Tibial nerve (tissue), 4 donors: ENCODE data around the gene ANXA9. TPM values are rescaled to one million over a fixed set of nuclear protein-coding genes. Genes with fewer than 3 reads are reported as not detected.
A peak's percentile ranks its signal among the peaks of the same experiment; 100 is the strongest.

Experiments
- DNase-seq, 2 donors: peaks; one replicate each; pipeline ENCODE4 v3.0.0-alpha.2; 2019; ENCODE audit warnings: low spot score in 2 of 2
- H3K27ac ChIP-seq, 4 donors: fragments of 200-600 bp; sonication (generic) in 3 of 4; one replicate each; pipeline ENCODE4 v1.5.1; 2017 to 2019; ENCODE audit warnings: mild to moderate bottlenecking in 1 of 4
- H3K27me3 ChIP-seq, 2 donors: fragments of 200-600 bp; sonication (generic) in 1 of 2; one replicate each; pipeline versions ENCODE4 v1.5.1 to v1.6.0; 2017 to 2019
- H3K36me3 ChIP-seq, 3 donors: fragments of 200-600 bp; sonication (generic); one replicate each; pipeline ENCODE4 v1.5.1; 2018 to 2019
- H3K4me1 ChIP-seq, 4 donors: fragments of 200-600 bp; sonication (generic) in 3 of 4; one replicate each; pipeline ENCODE4 v1.5.1; 2017 to 2019
- H3K4me3 ChIP-seq, 4 donors: fragments of 200-600 bp; sonication (generic) in 3 of 4; one replicate each; pipeline ENCODE4 v1.5.1; 2017 to 2019; ENCODE audit warnings: mild to moderate bottlenecking in 1 of 4, moderate library complexity in 1 of 4
- H3K9me3 ChIP-seq, 4 donors: fragments of 200-600 bp; sonication (generic) in 3 of 4; one replicate each; pipeline ENCODE4 v1.5.1; 2017 to 2019
- EP300 ChIP-seq, 2 donors: sonication (generic); formaldehyde crosslinking; IDR thresholded peaks; one replicate each; pipeline ENCODE4 v1.6.1; 2017; ENCODE audit warnings: antibody characterized with exemption in 2 of 2, mild to moderate bottlenecking in 1 of 2
- POLR2A ChIP-seq, 2 donors: fragments of 450-650 bp; IDR thresholded peaks; one replicate each; pipeline ENCODE4 v1.6.1; 2017; ENCODE audit warnings: antibody characterized with exemption in 2 of 2, mild to moderate bottlenecking in 2 of 2, moderate library complexity in 2 of 2
- WGBS, 2 donors: methylation state at CpG; one replicate each; pipeline ENCODE4 v1.1.5; 2018; 5-methylcytosine and 5-hydroxymethylcytosine counted together
- total RNA-seq, 4 donors: library from RNA; depleted of rRNA; stranded (reverse); fragments of >200 nt; gene quantifications; one replicate each; pipeline ENCODE4 v1.1.0, GENCODE V29; 2016
- TF ChIP-seq, protein P1 (sequence below), 5 experiments: fragments of 200-600 bp in 3 of 5; fragments of 450-650 bp in 2 of 5; sonication (generic) in 3 of 5; IDR thresholded peaks; one replicate each; pipeline ENCODE4 v1.5.1; 2016 to 2019; ENCODE audit warnings: antibody characterized with exemption in 5 of 5, mild to moderate bottlenecking in 3 of 5, moderate library complexity in 2 of 5

The ANXA9 gene
- total RNA-seq, 4 donors from 2014 or later: 2.1 to 12.2 (median 7.8) TPM

DNA sequence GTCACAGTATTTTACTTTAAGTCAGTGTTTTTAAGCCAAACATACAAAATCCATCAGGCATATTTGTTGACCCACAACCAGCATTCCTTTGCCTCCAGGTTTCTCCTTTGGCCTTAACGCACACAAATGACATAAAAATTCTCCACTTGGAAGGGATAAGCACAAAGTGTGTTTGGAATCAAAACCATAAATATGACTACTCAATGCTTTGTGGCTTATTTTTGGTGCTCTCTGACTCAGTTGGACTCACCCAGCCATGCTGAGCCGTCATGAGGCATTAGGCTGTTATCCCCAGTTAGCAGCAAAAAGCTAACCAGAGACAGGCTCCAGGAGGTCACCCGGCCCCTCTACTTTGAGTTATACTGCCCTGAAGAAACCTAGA lies 27.1 kb downstream of the ANXA9 start:
- Histone ChIP-seq H3K4me3 (peak overlapping the region; percentile 62 to 81 (median 70)), H3K27me3 (no peaks in the 10 kb centered on the region), H3K4me1 (peaks cover 0 to 81% (median 47%) of the 10 kb centered on the region in 4 donors), H3K27ac (peak overlapping the region; percentile 83 to 96 (median 91)), H3K36me3 (no peaks in the 10 kb centered on the region), H3K9me3 (no peaks in the 10 kb centered on the region)
- no peak for DNase-seq
- TF ChIP-seq, protein P1, sequence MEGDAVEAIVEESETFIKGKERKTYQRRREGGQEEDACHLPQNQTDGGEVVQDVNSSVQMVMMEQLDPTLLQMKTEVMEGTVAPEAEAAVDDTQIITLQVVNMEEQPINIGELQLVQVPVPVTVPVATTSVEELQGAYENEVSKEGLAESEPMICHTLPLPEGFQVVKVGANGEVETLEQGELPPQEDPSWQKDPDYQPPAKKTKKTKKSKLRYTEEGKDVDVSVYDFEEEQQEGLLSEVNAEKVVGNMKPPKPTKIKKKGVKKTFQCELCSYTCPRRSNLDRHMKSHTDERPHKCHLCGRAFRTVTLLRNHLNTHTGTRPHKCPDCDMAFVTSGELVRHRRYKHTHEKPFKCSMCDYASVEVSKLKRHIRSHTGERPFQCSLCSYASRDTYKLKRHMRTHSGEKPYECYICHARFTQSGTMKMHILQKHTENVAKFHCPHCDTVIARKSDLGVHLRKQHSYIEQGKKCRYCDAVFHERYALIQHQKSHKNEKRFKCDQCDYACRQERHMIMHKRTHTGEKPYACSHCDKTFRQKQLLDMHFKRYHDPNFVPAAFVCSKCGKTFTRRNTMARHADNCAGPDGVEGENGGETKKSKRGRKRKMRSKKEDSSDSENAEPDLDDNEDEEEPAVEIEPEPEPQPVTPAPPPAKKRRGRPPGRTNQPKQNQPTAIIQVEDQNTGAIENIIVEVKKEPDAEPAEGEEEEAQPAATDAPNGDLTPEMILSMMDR (IDR thresholded peaks at IDR 0.05): no peak
- TF ChIP-seq POLR2A (IDR thresholded peaks at IDR 0.05): no peak
- no peak for TF ChIP-seq EP300 (IDR thresholded peaks at IDR 0.05)
- WGBS, 2 donors: 35 to 40% methylated on average over 3 of the region's 3 CpGs

GRCh38 chr1:151009674-151010345 lies 27.7 kb downstream of the ANXA9 start:
- H3K4me1 ChIP-seq: peaks cover 0 to 75% (median 43%) of the 10 kb centered on the region in 4 donors
- peak overlapping the region; percentile 83 to 96 (median 91) for H3K27ac ChIP-seq
- TF ChIP-seq, protein P1 (IDR thresholded peaks at IDR 0.05): no peak
- TF ChIP-seq POLR2A (IDR thresholded peaks at IDR 0.05) (no peak), EP300 (IDR thresholded peaks at IDR 0.05) (no peak)
- no peaks in the 10 kb centered on the region for H3K9me3 ChIP-seq
- no peak for DNase-seq
- H3K27me3 ChIP-seq: no peaks in the 10 kb centered on the region
- no peaks in the 10 kb centered on the region for H3K36me3 ChIP-seq
- 96% methylated on average over 8 of the region's 8 CpGs for WGBS, 2 donors
- H3K4me3 ChIP-seq: no peak overlapping the region

DNA sequence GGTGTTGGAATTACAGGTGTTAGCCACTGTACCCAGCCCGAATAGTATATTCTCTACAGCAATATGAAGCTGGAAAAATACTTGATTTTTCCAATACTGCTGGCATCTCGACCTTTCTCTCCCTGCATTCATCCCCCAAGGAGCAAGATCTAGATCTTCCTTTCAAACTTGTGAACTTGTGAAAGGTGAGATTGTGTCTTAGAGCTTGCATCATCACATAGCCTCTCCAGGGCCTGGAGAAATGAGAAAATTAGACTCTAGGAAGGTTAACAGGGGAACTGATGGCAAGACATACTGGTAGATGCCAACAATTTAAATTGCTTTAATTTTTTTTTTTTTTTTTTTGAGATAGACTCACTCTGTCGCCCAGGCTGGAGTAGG lies 28.2 kb downstream of the ANXA9 start:
- no peaks in the 10 kb centered on the region for H3K9me3 ChIP-seq
- DNase-seq: no peak
- H3K36me3 ChIP-seq: no peaks in the 10 kb centered on the region
- H3K27ac ChIP-seq: peak overlapping the region in 2 of 4 donors; percentile 83 to 91
- no peak overlapping the region for H3K4me3 ChIP-seq
- 82 to 84% methylated on average over 3 of the region's 3 CpGs for WGBS, 2 donors
- TF ChIP-seq, protein P1 (IDR thresholded peaks at IDR 0.05): no peak
- TF ChIP-seq EP300 (IDR thresholded peaks at IDR 0.05): no peak
- TF ChIP-seq POLR2A (IDR thresholded peaks at IDR 0.05): no peak
- H3K27me3 ChIP-seq: no peaks in the 10 kb centered on the region
- H3K4me1 ChIP-seq: peaks cover 0 to 70% (median 40%) of the 10 kb centered on the region in 4 donors

GRCh38 chr1:151011154-151011850 lies 29.2 kb downstream of the ANXA9 start:
- WGBS, 2 donors: 34 to 39% methylated on average over 4 of the region's 4 CpGs
- no peak overlapping the region for H3K4me3 ChIP-seq
- H3K9me3 ChIP-seq: no peaks in the 10 kb centered on the region
- no peak for DNase-seq
- TF ChIP-seq, protein P1 (IDR thresholded peaks at IDR 0.05): no peak
- TF ChIP-seq POLR2A (IDR thresholded peaks at IDR 0.05): no peak
- no peak for TF ChIP-seq EP300 (IDR thresholded peaks at IDR 0.05)
- H3K4me1 ChIP-seq: peaks cover 0 to 65% (median 39%) of the 10 kb centered on the region in 4 donors
- no peaks in the 10 kb centered on the region for H3K36me3 ChIP-seq
- H3K27me3 ChIP-seq: no peaks in the 10 kb centered on the region
- H3K27ac ChIP-seq: peak overlapping the region in 3 of 4 donors; percentile 64 to 91 (median 83)
